COLO668 (cell line): ENCODE data around the gene SEC24D.
"Not testable (repeated sequence)": the region's sequence is repeated elsewhere in the genome, so short reads cannot be mapped to it uniquely, and the experiment has no call there.

ENCODE experiments used
- DNase-seq: peaks from one replicate; lab custom pipeline; 2025; ENCODE audit not compliant: unreplicated experiment; lab: John Stamatoyannopoulos, UW

The SEC24D gene, protein sequence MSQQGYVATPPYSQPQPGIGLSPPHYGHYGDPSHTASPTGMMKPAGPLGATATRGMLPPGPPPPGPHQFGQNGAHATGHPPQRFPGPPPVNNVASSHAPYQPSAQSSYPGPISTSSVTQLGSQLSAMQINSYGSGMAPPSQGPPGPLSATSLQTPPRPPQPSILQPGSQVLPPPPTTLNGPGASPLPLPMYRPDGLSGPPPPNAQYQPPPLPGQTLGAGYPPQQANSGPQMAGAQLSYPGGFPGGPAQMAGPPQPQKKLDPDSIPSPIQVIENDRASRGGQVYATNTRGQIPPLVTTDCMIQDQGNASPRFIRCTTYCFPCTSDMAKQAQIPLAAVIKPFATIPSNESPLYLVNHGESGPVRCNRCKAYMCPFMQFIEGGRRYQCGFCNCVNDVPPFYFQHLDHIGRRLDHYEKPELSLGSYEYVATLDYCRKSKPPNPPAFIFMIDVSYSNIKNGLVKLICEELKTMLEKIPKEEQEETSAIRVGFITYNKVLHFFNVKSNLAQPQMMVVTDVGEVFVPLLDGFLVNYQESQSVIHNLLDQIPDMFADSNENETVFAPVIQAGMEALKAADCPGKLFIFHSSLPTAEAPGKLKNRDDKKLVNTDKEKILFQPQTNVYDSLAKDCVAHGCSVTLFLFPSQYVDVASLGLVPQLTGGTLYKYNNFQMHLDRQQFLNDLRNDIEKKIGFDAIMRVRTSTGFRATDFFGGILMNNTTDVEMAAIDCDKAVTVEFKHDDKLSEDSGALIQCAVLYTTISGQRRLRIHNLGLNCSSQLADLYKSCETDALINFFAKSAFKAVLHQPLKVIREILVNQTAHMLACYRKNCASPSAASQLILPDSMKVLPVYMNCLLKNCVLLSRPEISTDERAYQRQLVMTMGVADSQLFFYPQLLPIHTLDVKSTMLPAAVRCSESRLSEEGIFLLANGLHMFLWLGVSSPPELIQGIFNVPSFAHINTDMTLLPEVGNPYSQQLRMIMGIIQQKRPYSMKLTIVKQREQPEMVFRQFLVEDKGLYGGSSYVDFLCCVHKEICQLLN

GRCh38 chr4:118835571-118836300, at the start of gene SEC24D:
SEC24D (minus strand) TSS chr4:118836126; CDS start chr4:118833696, 2,430 bp downstream.
- peak; percentile 93 for DNase-seq

- DNase-seq, result no peak
Observed at GRCh38 chr4:118884716-118885115, 48.8 kb upstream of the SEC24D start.

DNA sequence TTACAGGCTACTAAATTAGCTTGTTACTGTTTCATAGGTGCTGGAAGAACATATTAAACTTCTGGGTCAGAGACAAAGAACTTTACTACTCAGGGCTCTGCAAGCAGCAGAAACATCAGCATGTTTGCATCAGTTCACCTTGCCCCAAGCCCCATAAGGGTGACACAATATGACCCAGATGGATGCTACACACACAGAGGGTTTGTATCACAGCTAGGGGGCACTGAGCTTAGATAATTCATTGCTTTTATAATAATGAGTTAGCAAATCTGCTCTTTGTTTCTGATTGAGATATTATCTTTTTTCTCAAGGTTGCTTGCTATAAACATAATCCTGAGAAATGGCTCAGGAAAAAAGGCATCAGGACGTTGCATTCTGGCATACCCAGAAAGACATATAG, 47.9 kb upstream of the SEC24D start:
- no peak for DNase-seq

- no peak for DNase-seq
Observed at GRCh38 chr4:118881512-118882146, 45.7 kb upstream of the SEC24D start.

GRCh38 chr4:118879409-118879808, 43.5 kb upstream of the SEC24D start:
- DNase-seq, result no peak

DNA sequence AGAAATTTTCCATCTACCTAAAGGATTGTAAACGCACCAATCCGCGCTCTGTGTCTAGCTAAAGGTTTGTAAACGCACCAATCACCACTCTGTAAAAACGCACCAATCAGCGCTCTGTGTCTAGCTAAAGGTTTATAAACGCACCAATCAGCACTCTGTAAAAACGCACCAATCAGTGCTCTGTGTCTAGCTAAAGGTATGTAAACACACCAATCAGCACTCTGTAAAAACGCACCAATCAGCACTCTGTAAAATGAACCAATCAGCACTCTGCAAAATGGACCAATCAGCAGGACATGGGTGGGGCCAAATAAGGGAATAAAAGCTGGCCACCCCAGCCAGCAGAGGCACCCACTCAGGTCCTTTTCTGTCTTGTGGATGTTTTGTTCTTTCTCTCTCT, 42.6 kb upstream of the SEC24D start:
- DNase-seq, result not testable (repeated sequence)

- DNase-seq, result no peak
Observed at GRCh38 chr4:118877797-118878196, 41.9 kb upstream of the SEC24D start.

DNA sequence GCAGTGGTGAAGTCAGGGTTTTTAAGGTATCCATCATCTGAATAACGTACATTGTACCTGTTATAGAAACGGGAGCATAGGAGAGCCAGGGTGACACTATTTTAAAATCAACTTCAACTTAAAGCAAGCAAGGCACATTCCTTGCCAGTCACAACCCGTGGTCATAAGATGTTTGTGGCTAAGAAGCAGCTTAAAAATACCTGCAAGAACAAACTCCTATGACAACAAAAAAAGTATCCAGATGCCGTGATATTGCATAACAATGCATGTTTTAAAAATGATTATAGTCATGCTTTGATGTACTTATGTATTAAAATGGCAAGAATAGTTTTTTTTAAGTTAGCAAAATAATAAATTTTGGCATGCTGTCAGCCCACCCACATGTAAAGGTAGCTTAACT, 36.3 kb upstream of the SEC24D start:
- DNase-seq, result no peak

DNA sequence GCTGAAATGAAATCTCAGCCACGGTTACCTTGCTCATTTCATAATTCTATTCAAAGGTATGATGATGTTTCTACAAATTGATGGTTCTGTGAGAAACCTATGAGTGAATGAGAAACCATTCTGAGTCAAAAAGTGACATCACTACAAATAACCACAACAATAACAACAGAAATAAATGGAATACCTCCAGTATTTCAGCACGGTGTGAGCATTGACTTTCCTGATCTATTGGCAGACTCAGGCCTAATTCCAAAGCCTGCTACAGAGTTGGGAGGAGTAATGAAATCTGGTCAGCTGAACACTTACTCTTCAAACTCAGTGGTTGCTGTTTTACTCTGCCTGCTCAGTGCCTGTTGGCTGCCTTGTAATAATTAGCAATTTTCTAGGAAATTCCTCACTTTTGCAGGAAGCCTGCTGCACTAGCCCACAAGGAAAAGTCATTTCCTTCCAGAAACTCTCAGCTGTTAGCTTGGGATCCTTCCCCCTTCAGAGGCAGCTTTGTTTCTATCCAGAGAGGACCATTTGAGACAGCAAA, 33.9 kb upstream of the SEC24D start:
- DNase-seq, result no peak

GRCh38 chr4:118867311-118868067, 31.6 kb upstream of the SEC24D start:
- no peak for DNase-seq

GRCh38 chr4:118866442-118866841, 30.5 kb upstream of the SEC24D start:
- DNase-seq, result no peak

- DNase-seq, result no peak
Observed at GRCh38 chr4:118865091-118865708, 29.3 kb upstream of the SEC24D start.

DNA sequence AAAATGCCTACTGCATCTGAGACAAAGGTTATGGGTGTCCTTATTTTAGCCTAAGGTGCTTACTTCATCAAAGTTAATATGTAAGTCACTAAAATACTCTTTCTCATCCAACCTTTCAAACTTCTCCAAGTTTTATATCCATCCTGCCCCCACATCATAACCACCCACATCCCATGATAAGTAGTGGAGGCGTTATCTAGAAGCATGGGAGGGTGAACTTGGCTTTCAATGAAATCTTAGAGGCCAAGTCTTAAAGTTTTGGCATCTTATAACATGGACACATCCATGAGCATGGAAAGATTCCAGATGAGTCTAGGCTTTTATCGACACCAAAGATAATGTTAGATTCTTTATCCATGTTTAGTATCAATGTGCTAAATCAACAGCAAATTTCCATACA, 22.9 kb upstream of the SEC24D start:
- DNase-seq, result no peak

- no peak for DNase-seq
Observed at GRCh38 chr4:118857760-118858159, 21.8 kb upstream of the SEC24D start.

- DNase-seq, result no peak
Observed at GRCh38 chr4:118850488-118851173, 14.7 kb upstream of the SEC24D start.

DNA sequence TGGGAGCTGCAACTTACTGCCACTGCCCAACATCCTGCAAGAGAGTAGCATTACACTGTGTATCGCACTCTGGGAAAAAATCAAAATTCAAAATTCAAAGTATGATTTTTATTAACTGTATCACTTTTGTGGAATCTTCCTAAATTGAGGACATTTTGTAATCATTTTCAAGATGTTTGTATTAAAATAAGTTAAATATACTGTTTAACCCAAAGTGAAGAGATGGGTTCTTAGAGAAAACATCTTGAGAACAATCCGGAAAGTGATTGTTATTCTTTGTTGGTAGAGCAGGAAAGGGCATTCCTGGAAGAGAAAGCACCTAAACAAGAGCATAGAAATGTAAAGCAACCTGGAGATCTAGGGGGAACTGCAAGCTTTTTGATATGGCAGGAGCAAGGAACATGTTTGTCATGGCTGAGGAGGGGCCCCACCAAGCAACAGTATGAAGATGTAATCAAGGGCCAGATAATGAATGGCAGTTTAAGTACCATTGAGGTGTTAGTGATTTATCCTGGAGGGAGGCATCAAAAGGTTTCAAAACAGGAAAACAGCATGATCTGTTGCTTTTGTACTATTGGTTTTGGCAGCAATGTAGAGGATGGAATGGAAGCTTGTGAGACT, 14.1 kb upstream of the SEC24D start:
- DNase-seq, result no peak

GRCh38 chr4:118848901-118849300, 13.0 kb upstream of the SEC24D start:
- no peak for DNase-seq

GRCh38 chr4:118848242-118848641, 12.3 kb upstream of the SEC24D start:
- DNase-seq, result no peak
